NCI-H446 (cell line): ENCODE data around the gene TAS1R1.
A peak's percentile ranks its signal among the peaks of the same experiment; 100 is the strongest.

Experiments
- DNase-seq, 2 experiments: peaks; one replicate each; lab custom pipeline; 2025; lab: John Stamatoyannopoulos, UW

Gene TAS1R1

GRCh38 chr1:6603915-6604558 lies 48.9 kb downstream of the TAS1R1 start:
- no peak for DNase-seq

- DNase-seq: peak; percentile 60 to 66
Measured at GRCh38 chr1:6612641-6613360, 57.7 kb downstream of the TAS1R1 start.

GRCh38 chr1:6613361-6614018 lies 58.4 kb downstream of the TAS1R1 start, which contains the start of gene PHF13:
Gene PHF13, plus strand, starts transcription at chr1:6613731. Its CDS starts 336 bp downstream, at chr1:6614067.
- DNase-seq: peak; percentile 99 to 100

GRCh38 chr1:6614019-6614928 lies 59.2 kb downstream of the TAS1R1 start:
- peak in 1 of 2 experiments; percentile 39 for DNase-seq

GRCh38 chr1:6614929-6615785 lies 60.0 kb downstream of the TAS1R1 start:
- no peak for DNase-seq

GRCh38 chr1:6619045-6619444 lies 63.9 kb downstream of the TAS1R1 start:
- DNase-seq: no peak

- no peak for DNase-seq
Measured at GRCh38 chr1:6621429-6622391, 66.6 kb downstream of the TAS1R1 start.

- DNase-seq: no peak
Measured at GRCh38 chr1:6622396-6623152, 67.5 kb downstream of the TAS1R1 start.

- no peak for DNase-seq
Measured at GRCh38 chr1:6623269-6623965, 68.3 kb downstream of the TAS1R1 start.

GRCh38 chr1:6624710-6625583 lies 69.8 kb downstream of the TAS1R1 start, which contains the start of gene THAP3:
Gene THAP3, plus strand, starts transcription at chr1:6624868. Its CDS starts 351 bp downstream, at chr1:6625219.
- DNase-seq: peak; percentile 53 to 88

- no peak for DNase-seq
Measured at GRCh38 chr1:6625584-6626149, 70.6 kb downstream of the TAS1R1 start.

GRCh38 chr1:6627031-6627430 lies 71.9 kb downstream of the TAS1R1 start:
- DNase-seq: no peak

GRCh38 chr1:6627841-6628545 lies 72.9 kb downstream of the TAS1R1 start:
- no peak for DNase-seq

GRCh38 chr1:6628971-6629479 lies 73.9 kb downstream of the TAS1R1 start:
- no peak for DNase-seq
